ENCODE results near the gene IER2. TPM values are rescaled to one million over a fixed set of nuclear protein-coding genes. Genes with fewer than 3 reads are reported as not detected.
"Not testable (repeated sequence)": the region's sequence is repeated elsewhere in the genome, so short reads cannot be mapped to it uniquely, and the experiment has no call there.

Gene IER2
- total RNA-seq, 1 experiment from 2014 or later: 14.6 TPM

DNA sequence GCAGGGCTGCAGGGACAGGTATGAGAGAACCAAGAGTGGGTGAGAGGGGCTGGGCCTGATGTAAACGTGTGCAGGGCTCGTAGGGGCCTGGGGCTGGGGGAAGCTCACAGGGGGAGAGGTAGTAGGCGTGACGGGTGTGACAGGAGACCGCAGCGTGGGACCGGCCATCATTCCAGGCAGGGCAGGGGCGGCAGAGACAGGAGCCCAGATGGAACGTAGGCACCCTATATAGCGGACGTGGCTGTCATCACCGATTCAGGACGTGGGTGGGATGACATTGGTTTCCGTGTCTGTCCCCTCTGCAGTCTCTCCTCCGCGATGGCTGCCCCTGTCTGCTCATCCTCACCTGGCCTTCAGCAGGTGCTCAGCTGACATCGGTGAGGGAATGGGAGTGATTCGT is 48.4 kb downstream of the IER2 start:
- no peak for DNase-seq (ENCODE audit: low spot score)

GRCh38 chr19:13202112-13202511 is 51.9 kb downstream of the IER2 start:
- not testable (repeated sequence) for DNase-seq (ENCODE audit: low spot score)

Other genes with a start within 250 kb of the IER2 start
- 1.6 and 2.5 TPM in 2 replicates for gene SYCE2, start 231.1 kb upstream of the IER2 start, total RNA-seq (2014; rRNA removed; shearing (Covaris generic))
- gene FARSA, start 216.7 kb upstream of the IER2 start, total RNA-seq (2014; rRNA removed; shearing (Covaris generic)): 59.4 and 90.9 TPM in 2 replicates
- 1,463 and 1,526 TPM in 2 replicates for gene CALR, start 211.8 kb upstream of the IER2 start, total RNA-seq (2014; rRNA removed; shearing (Covaris generic))
- 209 and 217 TPM in 2 replicates for gene RAD23A, start 204.5 kb upstream of the IER2 start, total RNA-seq (2014; rRNA removed; shearing (Covaris generic))
- 46.3 and 47.4 TPM in 2 replicates for gene GADD45GIP1, start 193.2 kb upstream of the IER2 start, total RNA-seq (2014; rRNA removed; shearing (Covaris generic))
- 0.06 TPM in 1 of 2 replicates, not detected in the other for gene DAND5, start 180.8 kb upstream of the IER2 start, total RNA-seq (2014; rRNA removed; shearing (Covaris generic))
- gene NFIX, start 154.9 kb upstream of the IER2 start, total RNA-seq (2014; rRNA removed; shearing (Covaris generic)): 9.6 and 13.8 TPM in 2 replicates
- gene LYL1, start 47.6 kb upstream of the IER2 start, total RNA-seq (2014; rRNA removed; shearing (Covaris generic)): not detected in 2 replicates
- 22.5 and 35.1 TPM in 2 replicates for gene TRMT1, start 33.7 kb upstream of the IER2 start, total RNA-seq (2014; rRNA removed; shearing (Covaris generic))
- gene NACC1, start 32.1 kb upstream of the IER2 start, total RNA-seq (2014; rRNA removed; shearing (Covaris generic)): 46.2 and 55.0 TPM in 2 replicates
- gene STX10, start within 50 bp of the IER2 start, total RNA-seq (2014; rRNA removed; shearing (Covaris generic)): 68.5 and 94.4 TPM in 2 replicates

Measured in H4 (cell line).